Neural progenitor cell (in vitro differentiated cells): ENCODE data around the gene CBX1. TPM values are rescaled to one million over a fixed set of nuclear protein-coding genes. Genes with fewer than 3 reads are reported as not detected.

Experiments used
- DNase-seq: peaks from one replicate; pipeline ENCODE4 v3.0.0-alpha.2; 2016; ENCODE audit warnings: low spot score
- H2AFZ ChIP-seq: fragments of 200-600 bp; sonication (generic); replicated peaks from 2 replicates; pipeline ENCODE4 v1.6.1; 2016; ENCODE audit warnings: antibody characterized with exemption
- H3F3A ChIP-seq: fragments of 200-600 bp; sonication (generic); 2 replicates; pipeline ENCODE4 v1.6.1; 2016; ENCODE audit warnings: antibody characterized with exemption, low read depth
- H3K27ac ChIP-seq: fragments of 200-600 bp; sonication (generic); 2 replicates; pipeline ENCODE4 v1.5.1; 2016; ENCODE audit warnings: mild to moderate bottlenecking
- H3K27me3 ChIP-seq: fragments of 200-600 bp; sonication (generic); 2 replicates; pipeline ENCODE4 v1.6.1; 2016; ENCODE audit warnings: mild to moderate bottlenecking, moderate library complexity
- H3K36me3 ChIP-seq: fragments of 200-600 bp; sonication (generic); 2 replicates; pipeline ENCODE4 v1.5.1; 2016
- H3K4me1 ChIP-seq: fragments of 200-600 bp; sonication (generic); 2 replicates; pipeline ENCODE4 v1.6.1; 2016; ENCODE audit warnings: mixed run types
- H3K4me2 ChIP-seq: fragments of 200-600 bp; sonication (generic); 2 replicates; pipeline ENCODE4 v1.6.1; 2016
- H3K4me3 ChIP-seq: fragments of 200-600 bp; sonication (generic); 2 replicates; pipeline ENCODE4 v1.5.1; 2016
- H3K79me2 ChIP-seq: fragments of 200-600 bp; sonication (generic); 2 replicates; pipeline ENCODE4 v1.6.1; 2016; ENCODE audit warnings: low read depth
- H3K9ac ChIP-seq: fragments of 200-600 bp; sonication (generic); 2 replicates; pipeline ENCODE4 v1.6.1; 2016
- H3K9me3 ChIP-seq: fragments of 200-600 bp; sonication (generic); 2 replicates; pipeline ENCODE4 v1.5.1; 2016; ENCODE audit warnings: low read depth
- H4K20me1 ChIP-seq: fragments of 200-600 bp; sonication (generic); 2 replicates; pipeline ENCODE4 v1.6.1; 2016; ENCODE audit warnings: low read depth
- H3K27ac Mint-ChIP-seq: 3 replicates; pipeline ENCODE4 v1.8.0; 2021; ENCODE audit warnings: mixed read lengths
- H3K27me3 Mint-ChIP-seq: 2 replicates; pipeline ENCODE4 v1.8.0; 2022; ENCODE audit warnings: low read depth, mild to moderate bottlenecking, inconsistent platforms, moderate library complexity, mixed read lengths; ENCODE audit not compliant: insufficient read depth
- H3K36me3 Mint-ChIP-seq: 3 replicates; pipeline ENCODE4 v1.8.0; 2021; ENCODE audit warnings: mixed read lengths
- H3K4me1 Mint-ChIP-seq: 3 replicates; pipeline ENCODE4 v1.8.0; 2021; ENCODE audit warnings: mixed read lengths
- H3K4me3 Mint-ChIP-seq: 3 replicates; pipeline ENCODE4 v1.8.0; 2021; ENCODE audit warnings: mild to moderate bottlenecking, moderate library complexity, mixed read lengths
- H3K9me3 Mint-ChIP-seq: 3 replicates; pipeline ENCODE4 v1.8.0; 2020; ENCODE audit warnings: mixed read lengths
- EZH2 ChIP-seq: fragments of 200-600 bp; sonication (generic); IDR thresholded peaks from 2 replicates; pipeline ENCODE4 v1.6.1; 2017; ENCODE audit warnings: antibody characterized with exemption, mild to moderate bottlenecking, moderate library complexity
- EZH2phosphoT487 ChIP-seq: fragments of 200-600 bp; sonication (generic); IDR thresholded peaks from 2 replicates; pipeline ENCODE4 v1.6.1; 2017; ENCODE audit warnings: antibody characterized with exemption
- total RNA-seq: library from RNA; depleted of rRNA; stranded (reverse); fragments of >200 nt; gene quantifications from 2 replicates; pipeline ENCODE4 v1.2.3, GENCODE V29; 2015; ENCODE audit warnings: low replicate concordance
- TF ChIP-seq, protein P1 (sequence below): fragments of 200-600 bp; sonication (generic); IDR thresholded peaks from 2 replicates; pipeline ENCODE4 v1.5.1; 2017; ENCODE audit warnings: antibody characterized with exemption, mild to moderate bottlenecking

Gene CBX1
- total RNA-seq, 1 donor from 2014 or later: 208 TPM

DNA sequence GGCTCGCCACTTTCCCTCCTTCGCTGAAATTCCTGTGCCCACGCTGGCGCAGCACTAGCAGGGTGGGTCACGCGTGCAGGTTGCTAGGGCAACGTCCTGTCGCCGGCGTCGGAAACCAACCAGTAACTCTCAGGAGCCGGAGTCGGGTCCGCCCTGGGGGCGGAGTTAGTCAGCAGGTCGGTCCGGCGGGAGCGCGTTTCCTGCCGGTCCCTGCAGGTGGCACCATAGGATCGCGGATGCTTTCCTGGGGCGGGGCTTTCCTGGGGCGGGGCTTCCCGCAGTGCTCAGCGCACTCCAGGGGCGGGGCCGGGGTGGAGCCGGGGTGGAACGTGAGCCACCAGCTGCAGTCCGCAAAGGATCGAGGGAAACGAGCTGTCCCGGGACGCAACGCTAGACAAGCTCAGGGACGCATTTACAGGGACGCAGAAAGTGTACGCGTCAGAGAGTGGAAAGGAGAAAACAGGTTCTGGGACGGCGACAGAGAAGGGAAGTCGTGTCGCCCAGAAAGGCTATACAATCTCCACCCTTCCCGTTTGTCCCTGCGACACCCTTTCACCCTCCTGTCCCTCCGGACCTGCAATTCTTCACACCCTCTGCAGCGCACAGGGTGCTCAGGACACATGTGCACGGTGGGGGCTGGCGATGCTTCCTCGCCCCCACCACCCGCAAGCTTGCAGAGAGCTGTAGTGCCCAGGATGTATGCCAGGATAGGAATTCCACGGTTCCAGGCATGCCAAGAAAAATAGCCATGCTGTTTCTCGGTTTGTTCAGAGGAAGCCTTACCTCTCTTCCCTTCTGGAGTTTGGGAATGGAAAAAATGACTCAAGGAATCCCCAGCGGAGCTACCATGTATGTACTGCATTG is 76.0 kb downstream of the CBX1 start:
- DNase-seq: peak; percentile 98
- no peak overlapping the region for H3K27ac ChIP-seq
- H3K4me1 Mint-ChIP-seq: peaks cover 41% of the 10 kb centered on the region

DNA sequence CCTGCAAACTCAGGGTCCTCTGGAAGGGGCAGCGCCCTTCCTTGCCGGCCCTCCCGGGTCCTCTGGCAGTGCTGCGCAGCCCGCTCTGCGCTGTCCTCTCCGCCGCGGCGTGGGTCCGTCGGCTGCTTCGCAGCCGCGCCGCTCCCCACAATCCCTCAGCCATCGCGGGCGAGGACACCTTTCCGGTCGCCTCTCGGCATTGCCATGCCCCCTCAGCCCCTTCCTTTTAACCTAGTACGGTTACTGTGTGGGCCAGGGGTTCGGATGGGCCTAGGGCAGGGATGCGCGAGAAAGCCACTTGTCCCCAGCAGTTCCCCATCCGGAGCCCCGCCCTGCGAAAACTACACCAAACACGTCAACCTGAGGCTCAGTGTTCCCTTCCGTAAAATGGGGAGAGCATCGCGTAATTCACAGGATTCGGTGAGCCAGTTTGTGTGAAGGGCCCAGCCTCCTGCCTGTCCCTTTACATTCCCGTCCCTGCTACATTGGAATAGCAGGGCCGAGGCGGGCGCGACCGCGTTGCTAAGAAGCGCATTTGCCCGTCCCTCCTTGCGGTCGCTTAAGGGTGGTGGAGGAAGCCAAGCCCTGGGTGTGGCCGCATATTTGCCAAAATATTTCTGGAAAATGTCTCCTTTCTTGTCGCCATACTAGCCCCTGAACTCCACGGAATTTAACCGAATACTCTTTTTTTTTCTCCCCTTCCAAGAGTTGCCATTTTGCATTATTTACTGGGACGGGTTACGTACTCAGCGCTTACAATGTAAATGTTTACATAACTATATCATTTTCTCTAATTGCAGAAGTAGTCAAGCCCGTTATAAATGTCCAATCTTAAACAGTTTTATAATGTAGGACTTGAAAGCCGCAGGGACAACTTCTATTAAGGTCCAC is 76.9 kb downstream of the CBX1 start:
- Histone ChIP-seq H2AFZ (peak overlapping the region; percentile 68), H3F3A (peaks cover 24% of the 10 kb centered on the region), H3K27ac (no peak overlapping the region), H3K79me2 (no peaks in the 10 kb centered on the region), H3K4me1 (peaks cover 8% of the 10 kb centered on the region), H3K27me3 (peaks cover 27% of the 10 kb centered on the region), H3K4me2 (peak overlapping the region; percentile 91), H4K20me1 (no peaks in the 10 kb centered on the region), H3K36me3 (no peaks in the 10 kb centered on the region), H3K9ac (no peak overlapping the region), H3K9me3 (no peaks in the 10 kb centered on the region), H3K4me3 (peak overlapping the region; percentile 52)
- peaks cover 20% of the 10 kb centered on the region for H3K27me3 Mint-ChIP-seq
- H3K4me1 Mint-ChIP-seq: peaks cover 43% of the 10 kb centered on the region
- no peak overlapping the region for H3K27ac Mint-ChIP-seq
- H3K9me3 Mint-ChIP-seq: no peaks in the 10 kb centered on the region
- H3K4me3 Mint-ChIP-seq: peak overlapping the region; percentile 87
- H3K36me3 Mint-ChIP-seq: no peaks in the 10 kb centered on the region
- peak; percentile 77 for DNase-seq
- TF ChIP-seq EZH2 (peak; percentile 78), EZH2phosphoT487 (peak; percentile 62)
- TF ChIP-seq, protein P1, sequence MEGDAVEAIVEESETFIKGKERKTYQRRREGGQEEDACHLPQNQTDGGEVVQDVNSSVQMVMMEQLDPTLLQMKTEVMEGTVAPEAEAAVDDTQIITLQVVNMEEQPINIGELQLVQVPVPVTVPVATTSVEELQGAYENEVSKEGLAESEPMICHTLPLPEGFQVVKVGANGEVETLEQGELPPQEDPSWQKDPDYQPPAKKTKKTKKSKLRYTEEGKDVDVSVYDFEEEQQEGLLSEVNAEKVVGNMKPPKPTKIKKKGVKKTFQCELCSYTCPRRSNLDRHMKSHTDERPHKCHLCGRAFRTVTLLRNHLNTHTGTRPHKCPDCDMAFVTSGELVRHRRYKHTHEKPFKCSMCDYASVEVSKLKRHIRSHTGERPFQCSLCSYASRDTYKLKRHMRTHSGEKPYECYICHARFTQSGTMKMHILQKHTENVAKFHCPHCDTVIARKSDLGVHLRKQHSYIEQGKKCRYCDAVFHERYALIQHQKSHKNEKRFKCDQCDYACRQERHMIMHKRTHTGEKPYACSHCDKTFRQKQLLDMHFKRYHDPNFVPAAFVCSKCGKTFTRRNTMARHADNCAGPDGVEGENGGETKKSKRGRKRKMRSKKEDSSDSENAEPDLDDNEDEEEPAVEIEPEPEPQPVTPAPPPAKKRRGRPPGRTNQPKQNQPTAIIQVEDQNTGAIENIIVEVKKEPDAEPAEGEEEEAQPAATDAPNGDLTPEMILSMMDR: no peak

More for the DNA sequence above, 76.0 kb downstream of the CBX1 start:
- peaks cover 8% of the 10 kb centered on the region for H3K4me1 ChIP-seq
- H3F3A ChIP-seq: peaks cover 24% of the 10 kb centered on the region
- peak overlapping the region; percentile 87 for H3K4me3 Mint-ChIP-seq
- H3K27me3 ChIP-seq: peaks cover 27% of the 10 kb centered on the region
- H3K36me3 ChIP-seq: no peaks in the 10 kb centered on the region
- no peaks in the 10 kb centered on the region for H3K9me3 Mint-ChIP-seq
- no peaks in the 10 kb centered on the region for H3K9me3 ChIP-seq
- H3K36me3 Mint-ChIP-seq: no peaks in the 10 kb centered on the region
- H3K4me3 ChIP-seq: peak overlapping the region; percentile 52
- H3K79me2 ChIP-seq: no peaks in the 10 kb centered on the region
- H3K9ac ChIP-seq: no peak overlapping the region
- no peak overlapping the region for H3K27ac Mint-ChIP-seq
- peak overlapping the region; percentile 66 for H2AFZ ChIP-seq
- TF ChIP-seq EZH2: no peak
- TF ChIP-seq, protein P1: peak; percentile 90
- TF ChIP-seq EZH2phosphoT487: no peak
- peaks cover 20% of the 10 kb centered on the region for H3K27me3 Mint-ChIP-seq
- peak overlapping the region; percentile 91 for H3K4me2 ChIP-seq
- no peaks in the 10 kb centered on the region for H4K20me1 ChIP-seq

DNA sequence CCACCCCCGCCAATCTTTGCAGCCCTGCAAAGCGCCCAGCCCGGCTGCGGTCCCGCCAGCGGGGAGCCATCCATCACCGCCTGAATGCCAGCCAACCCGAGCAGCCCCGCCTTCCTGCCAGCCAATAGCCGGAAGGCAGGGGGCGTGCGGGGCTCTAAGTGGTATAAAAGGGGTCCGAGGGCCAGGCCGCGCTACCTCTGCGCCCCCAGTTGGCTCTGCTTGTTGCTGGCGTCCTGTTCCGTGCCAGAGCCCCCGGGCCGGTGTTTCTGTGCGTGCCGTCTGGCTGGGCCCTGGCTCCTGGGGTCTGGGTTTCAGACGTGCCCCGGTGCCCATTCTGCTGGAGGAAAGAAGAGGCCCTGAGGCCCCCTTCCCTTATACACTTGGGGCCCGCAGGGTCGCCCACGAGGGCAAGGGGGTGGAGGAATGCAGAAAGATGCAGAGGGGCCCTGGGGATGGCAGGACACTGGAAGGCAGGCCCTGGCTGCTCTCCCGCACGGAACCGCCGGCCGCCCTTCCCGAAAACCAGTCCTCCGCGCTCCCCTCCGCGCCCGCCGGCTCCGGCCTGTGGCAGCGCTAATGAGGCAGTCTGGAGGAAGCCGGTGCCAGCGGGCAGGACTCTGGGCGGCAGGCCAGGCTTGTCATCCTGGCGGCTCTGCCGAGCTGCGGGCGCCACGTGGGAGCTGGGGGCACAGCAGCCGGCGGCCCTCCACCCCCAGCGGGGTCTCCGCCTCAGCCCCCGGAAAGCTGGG is 77.7 kb downstream of the CBX1 start:
- Histone ChIP-seq H3K9me3 (no peaks in the 10 kb centered on the region), H3K27me3 (peaks cover 27% of the 10 kb centered on the region), H3K4me1 (peaks cover 8% of the 10 kb centered on the region), H3K27ac (no peak overlapping the region), H2AFZ (peak overlapping the region; percentile 68), H3K4me2 (peak overlapping the region; percentile 91), H3K4me3 (peak overlapping the region; percentile 52), H3K36me3 (no peaks in the 10 kb centered on the region), H3F3A (peaks cover 29% of the 10 kb centered on the region), H3K79me2 (no peaks in the 10 kb centered on the region), H3K9ac (no peak overlapping the region), H4K20me1 (no peaks in the 10 kb centered on the region)
- TF ChIP-seq EZH2phosphoT487 (no peak), EZH2 (no peak)
- TF ChIP-seq, protein P1: peak; percentile 34
- H3K27me3 Mint-ChIP-seq: peaks cover 18% of the 10 kb centered on the region
- H3K36me3 Mint-ChIP-seq: no peaks in the 10 kb centered on the region
- no peak overlapping the region for H3K27ac Mint-ChIP-seq
- peak overlapping the region; percentile 84 for H3K4me3 Mint-ChIP-seq
- H3K9me3 Mint-ChIP-seq: no peaks in the 10 kb centered on the region
- peaks cover 46% of the 10 kb centered on the region for H3K4me1 Mint-ChIP-seq
- DNase-seq: peak; percentile 93
